Astrocyte (in vitro differentiated cells and primary cell): ENCODE measurements around the gene STIL. TPM values are rescaled to one million over a fixed set of nuclear protein-coding genes. Genes with fewer than 3 reads are reported as not detected.

Experiments used
- DNase-seq: peaks from one replicate; pipeline ENCODE4 v3.0.0-alpha.2; 2010; ENCODE audit warnings: low read depth
- FAIRE-seq: peaks from 2 replicates; lab custom pipeline; 2011; peaks lifted over from hg19 to GRCh38; lab: Jason Lieb, UNC
- H2AFZ ChIP-seq: 2 replicates; pipeline ENCODE4 v1.6.0; 2012; ENCODE audit warnings: low read depth, low read length, inconsistent platforms
- H3K27ac ChIP-seq: 2 replicates; pipeline ENCODE4 v1.5.1; 2011; ENCODE audit warnings: low read depth, low read length, inconsistent platforms
- H3K27me3 ChIP-seq: 2 replicates; pipeline ENCODE4 v1.6.0; 2011; ENCODE audit warnings: low read length, inconsistent platforms; ENCODE audit not compliant: insufficient read depth
- H3K36me3 ChIP-seq: 2 replicates; pipeline ENCODE4 v1.5.1; 2011; ENCODE audit warnings: low read length, inconsistent platforms; ENCODE audit not compliant: insufficient read depth
- H3K4me1 ChIP-seq: 2 replicates; pipeline ENCODE4 v1.5.1; 2011; ENCODE audit warnings: low read length, inconsistent platforms; ENCODE audit not compliant: insufficient read depth
- H3K4me2 ChIP-seq: 2 replicates; pipeline ENCODE4 v1.6.0; 2012; ENCODE audit warnings: low read length, inconsistent platforms
- H3K4me3 ChIP-seq: 2 replicates; pipeline ENCODE4 v1.5.1; 2011; ENCODE audit warnings: low read depth, mild to moderate bottlenecking, low read length, inconsistent platforms; ENCODE audit not compliant: insufficient read depth
- H3K79me2 ChIP-seq: 2 replicates; pipeline ENCODE4 v1.6.0; 2012; ENCODE audit warnings: mild to moderate bottlenecking, low read length, inconsistent platforms; ENCODE audit not compliant: insufficient read depth
- H3K9ac ChIP-seq: 2 replicates; pipeline ENCODE4 v1.6.0; 2012; ENCODE audit warnings: mild to moderate bottlenecking, low read length, inconsistent platforms
- H3K9me3 ChIP-seq: 2 replicates; pipeline ENCODE4 v1.5.1; 2012; ENCODE audit warnings: low read depth, mild to moderate bottlenecking, low read length, inconsistent platforms; ENCODE audit not compliant: insufficient read depth
- H4K20me1 ChIP-seq: 2 replicates; pipeline ENCODE4 v1.6.0; 2012; ENCODE audit warnings: low read length, inconsistent platforms; ENCODE audit not compliant: insufficient read depth
- H3K27ac Mint-ChIP-seq: one replicate; pipeline ENCODE4 v1.8.0; 2021; ENCODE audit warnings: mild to moderate bottlenecking, mixed read lengths; ENCODE audit not compliant: unreplicated experiment
- H3K27me3 Mint-ChIP-seq: one replicate; pipeline ENCODE4 v1.8.0; 2021; ENCODE audit warnings: low read depth, mixed read lengths; ENCODE audit not compliant: unreplicated experiment
- H3K36me3 Mint-ChIP-seq: one replicate; pipeline ENCODE4 v1.8.0; 2021; ENCODE audit warnings: low read depth, mixed read lengths; ENCODE audit not compliant: unreplicated experiment
- H3K4me1 Mint-ChIP-seq: one replicate; pipeline ENCODE4 v1.8.0; 2021; ENCODE audit warnings: low read depth, mixed read lengths; ENCODE audit not compliant: unreplicated experiment
- H3K4me3 Mint-ChIP-seq: one replicate; pipeline ENCODE4 v1.8.0; 2021; ENCODE audit warnings: mild to moderate bottlenecking, moderate library complexity, mixed read lengths; ENCODE audit not compliant: unreplicated experiment
- H3K9me3 Mint-ChIP-seq: one replicate; pipeline ENCODE4 v1.8.0; 2021; ENCODE audit warnings: mild to moderate bottlenecking, mixed read lengths; ENCODE audit not compliant: unreplicated experiment
- EZH2 ChIP-seq: IDR thresholded peaks from 2 replicates; pipeline ENCODE4 v1.6.1; 2012; ENCODE audit warnings: mild to moderate bottlenecking, low read length, inconsistent platforms; ENCODE audit not compliant: insufficient read depth
- total RNA-seq: library from RNA; stranded (reverse); gene quantifications from 2 replicates; pipeline ENCODE4 v1.2.1, GENCODE V29; 2021
- TF ChIP-seq, protein P1 (sequence below): IDR thresholded peaks from 2 replicates; pipeline ENCODE4 v1.5.1; 2011; ENCODE audit warnings: low read depth, mild to moderate bottlenecking, inconsistent platforms, low read length, moderate library complexity; ENCODE audit not compliant: insufficient read depth

STIL gene
- total RNA-seq, 1 donor from 2014 or later, result 8.8 TPM

DNA sequence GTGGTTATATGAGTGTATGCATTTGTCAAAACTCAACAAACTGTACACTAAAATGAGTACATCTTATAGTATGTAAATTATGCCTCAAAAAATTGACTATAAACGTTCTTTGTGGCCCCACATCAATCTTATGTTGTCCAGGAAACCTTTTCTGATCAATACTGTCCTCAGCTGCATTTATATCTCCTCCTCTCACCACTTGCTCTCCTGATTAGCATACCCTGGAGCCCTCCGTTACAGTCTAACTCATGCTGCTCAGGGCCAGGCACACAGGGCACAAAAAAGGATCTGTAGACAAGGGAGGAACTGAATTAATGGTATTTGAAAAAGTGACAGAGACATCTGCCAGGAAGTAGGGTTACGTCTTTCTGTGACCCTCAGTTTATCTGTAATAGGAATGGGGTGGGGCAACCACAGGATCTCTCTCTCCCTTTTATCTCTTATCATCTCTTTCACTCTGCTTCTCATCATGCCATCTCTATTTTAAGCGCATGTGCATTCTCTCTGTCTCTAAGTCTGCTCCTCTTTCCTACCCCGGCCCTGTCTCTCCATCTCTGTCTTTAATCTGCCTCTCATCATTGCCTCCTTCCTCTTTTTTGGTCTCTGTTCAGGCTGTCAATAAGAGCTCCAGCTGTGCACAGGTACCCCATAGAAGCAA is 74.9 kb downstream of the STIL start:
- Mint-ChIP-seq H3K27ac (no peak overlapping the region), H3K4me1 (peaks cover 15% of the 10 kb centered on the region), H3K4me3 (no peak overlapping the region), H3K27me3 (peaks cover 47% of the 10 kb centered on the region), H3K9me3 (no peaks in the 10 kb centered on the region), H3K36me3 (no peaks in the 10 kb centered on the region)
- no peaks in the 10 kb centered on the region for H4K20me1 ChIP-seq
- H3K9me3 ChIP-seq, result no peaks in the 10 kb centered on the region
- FAIRE-seq (no peak), DNase-seq (no peak)
- peaks cover 25% of the 10 kb centered on the region for H3K27me3 ChIP-seq
- TF ChIP-seq, protein P1, sequence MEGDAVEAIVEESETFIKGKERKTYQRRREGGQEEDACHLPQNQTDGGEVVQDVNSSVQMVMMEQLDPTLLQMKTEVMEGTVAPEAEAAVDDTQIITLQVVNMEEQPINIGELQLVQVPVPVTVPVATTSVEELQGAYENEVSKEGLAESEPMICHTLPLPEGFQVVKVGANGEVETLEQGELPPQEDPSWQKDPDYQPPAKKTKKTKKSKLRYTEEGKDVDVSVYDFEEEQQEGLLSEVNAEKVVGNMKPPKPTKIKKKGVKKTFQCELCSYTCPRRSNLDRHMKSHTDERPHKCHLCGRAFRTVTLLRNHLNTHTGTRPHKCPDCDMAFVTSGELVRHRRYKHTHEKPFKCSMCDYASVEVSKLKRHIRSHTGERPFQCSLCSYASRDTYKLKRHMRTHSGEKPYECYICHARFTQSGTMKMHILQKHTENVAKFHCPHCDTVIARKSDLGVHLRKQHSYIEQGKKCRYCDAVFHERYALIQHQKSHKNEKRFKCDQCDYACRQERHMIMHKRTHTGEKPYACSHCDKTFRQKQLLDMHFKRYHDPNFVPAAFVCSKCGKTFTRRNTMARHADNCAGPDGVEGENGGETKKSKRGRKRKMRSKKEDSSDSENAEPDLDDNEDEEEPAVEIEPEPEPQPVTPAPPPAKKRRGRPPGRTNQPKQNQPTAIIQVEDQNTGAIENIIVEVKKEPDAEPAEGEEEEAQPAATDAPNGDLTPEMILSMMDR, result no peak
- no peak for TF ChIP-seq EZH2
- no peak overlapping the region for H3K4me3 ChIP-seq
- no peaks in the 10 kb centered on the region for H3K4me1 ChIP-seq
- no peaks in the 10 kb centered on the region for H3K79me2 ChIP-seq
- H3K27ac ChIP-seq, result no peak overlapping the region
- no peak overlapping the region for H3K9ac ChIP-seq
- no peaks in the 10 kb centered on the region for H3K36me3 ChIP-seq
- no peak overlapping the region for H3K4me2 ChIP-seq
- no peak overlapping the region for H2AFZ ChIP-seq

DNA sequence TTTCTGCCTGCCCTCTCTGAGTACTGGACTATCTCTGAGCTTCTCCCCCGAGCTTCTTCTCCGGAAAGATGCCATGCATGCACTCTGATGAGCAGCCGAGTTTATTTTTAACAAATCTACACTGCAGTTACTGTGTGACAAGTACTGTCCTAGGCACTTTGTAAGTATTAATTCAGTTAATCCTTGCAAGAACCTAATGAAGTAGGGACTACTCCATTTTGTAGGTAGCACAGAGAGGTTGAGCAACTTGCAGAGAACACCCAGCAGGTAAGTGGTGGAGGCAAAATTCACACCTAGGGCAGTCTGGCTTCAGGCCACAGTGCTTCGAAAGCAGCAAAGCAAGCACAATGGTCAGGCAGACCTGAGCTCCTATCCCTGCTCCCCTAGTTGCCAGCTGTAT is 78.1 kb downstream of the STIL start:
- Histone ChIP-seq H2AFZ (no peak overlapping the region), H3K79me2 (no peaks in the 10 kb centered on the region), H4K20me1 (peaks cover 5% of the 10 kb centered on the region), H3K27ac (no peak overlapping the region), H3K4me1 (no peaks in the 10 kb centered on the region), H3K9me3 (no peaks in the 10 kb centered on the region), H3K36me3 (no peaks in the 10 kb centered on the region), H3K4me3 (no peak overlapping the region), H3K27me3 (peaks cover 52% of the 10 kb centered on the region), H3K4me2 (no peak overlapping the region), H3K9ac (no peak overlapping the region)
- Mint-ChIP-seq H3K9me3 (peaks cover 8% of the 10 kb centered on the region), H3K4me3 (no peak overlapping the region), H3K27me3 (peaks cover 51% of the 10 kb centered on the region), H3K27ac (no peak overlapping the region), H3K4me1 (peaks cover 13% of the 10 kb centered on the region), H3K36me3 (no peaks in the 10 kb centered on the region)
- no peak for TF ChIP-seq EZH2
- TF ChIP-seq, protein P1, result no peak
- FAIRE-seq (no peak), DNase-seq (no peak)

DNA sequence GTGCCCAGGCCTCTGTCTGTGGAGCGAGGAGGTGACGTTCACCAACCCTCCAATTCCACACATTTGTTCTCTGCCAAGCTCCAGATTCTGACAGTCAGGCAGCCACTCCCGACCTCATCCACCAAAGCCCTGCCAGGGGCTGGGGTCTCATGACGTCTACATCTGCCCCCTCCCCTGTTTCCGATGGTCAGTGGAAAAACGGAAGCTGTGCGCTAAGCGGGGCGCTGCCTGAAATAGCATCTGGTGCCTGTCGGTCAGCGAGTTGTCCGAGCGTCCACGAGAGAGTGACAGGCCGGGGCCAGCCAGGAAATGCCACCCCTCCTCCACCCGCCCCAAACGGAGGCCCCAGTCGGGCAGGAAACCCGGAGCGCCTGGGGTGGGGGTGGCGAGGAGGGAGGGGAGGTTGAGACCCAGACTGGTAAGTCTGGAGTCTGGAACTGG is 78.7 kb downstream of the STIL start:
- peaks cover 6% of the 10 kb centered on the region for H4K20me1 ChIP-seq

More for the DNA sequence above, 78.7 kb downstream of the STIL start:
- Mint-ChIP-seq H3K9me3 (peaks cover 8% of the 10 kb centered on the region), H3K27ac (no peak overlapping the region), H3K36me3 (no peaks in the 10 kb centered on the region), H3K27me3 (peaks cover 57% of the 10 kb centered on the region), H3K4me1 (peaks cover 13% of the 10 kb centered on the region), H3K4me3 (no peak overlapping the region)
- no peak for FAIRE-seq
- no peak overlapping the region for H3K9ac ChIP-seq
- H3K9me3 ChIP-seq, result no peaks in the 10 kb centered on the region
- H3K27ac ChIP-seq, result no peak overlapping the region
- H3K4me2 ChIP-seq, result no peak overlapping the region
- peaks cover 57% of the 10 kb centered on the region for H3K27me3 ChIP-seq
- no peak overlapping the region for H3K4me3 ChIP-seq
- no peaks in the 10 kb centered on the region for H3K4me1 ChIP-seq
- DNase-seq, result no peak
- H3K79me2 ChIP-seq, result no peaks in the 10 kb centered on the region
- TF ChIP-seq EZH2, result no peak
- TF ChIP-seq, protein P1, result no peak
- H3K36me3 ChIP-seq, result no peaks in the 10 kb centered on the region
- H2AFZ ChIP-seq, result no peak overlapping the region
